Activated naive CD4-positive, alpha-beta T cell treated with anti-CD3 and anti-CD28 coated beads, Interleukin-2, amount 10 ng/mL, durations not matched to agents 7 days and 5 days (primary cell): ENCODE data around the gene EPB41L4A.
"Not testable (repeated sequence)": the region's sequence is repeated elsewhere in the genome, so short reads cannot be mapped to it uniquely, and the experiment has no call there.

Experiments
- CTCF ChIA-PET: fragments of 350-600 bp; sonication (Branson Sonifier 250); formaldehyde crosslinking; loops from one replicate; lab custom pipeline; 2021; ENCODE audit warnings: antibody characterized with exemption; lab: Charles Lee
- DNase-seq: peaks from one replicate; pipeline ENCODE4 v3.0.0-alpha.2; 2020
- H3K27ac Mint-ChIP-seq: one replicate; pipeline ENCODE4 v1.8.0; 2021; ENCODE audit warnings: mild to moderate bottlenecking, moderate library complexity, mixed read lengths
- H3K27me3 Mint-ChIP-seq: one replicate; pipeline ENCODE4 v1.8.0; 2021; ENCODE audit warnings: mild to moderate bottlenecking, mixed read lengths
- H3K36me3 Mint-ChIP-seq: one replicate; pipeline ENCODE4 v1.8.0; 2021; ENCODE audit warnings: mixed read lengths
- H3K4me1 Mint-ChIP-seq: one replicate; pipeline ENCODE4 v1.8.0; 2021; ENCODE audit warnings: mixed read lengths
- H3K4me3 Mint-ChIP-seq: one replicate; pipeline ENCODE4 v1.8.0; 2021; ENCODE audit warnings: mild to moderate bottlenecking, moderate library complexity, mixed read lengths
- H3K9me3 Mint-ChIP-seq: one replicate; pipeline ENCODE4 v1.8.0; 2021; ENCODE audit warnings: mixed read lengths

The EPB41L4A gene

GRCh38 chr5:112226215-112226614 lies 192.9 kb downstream of the EPB41L4A start:
- no peaks in the 10 kb centered on the region for H3K9me3 Mint-ChIP-seq
- peaks cover 9% of the 10 kb centered on the region for H3K27me3 Mint-ChIP-seq
- CTCF ChIA-PET: no interaction called here
- no peak overlapping the region for H3K4me3 Mint-ChIP-seq
- H3K36me3 Mint-ChIP-seq: no peaks in the 10 kb centered on the region
- H3K27ac Mint-ChIP-seq: no peak overlapping the region
- no peak for DNase-seq
- H3K4me1 Mint-ChIP-seq: no peaks in the 10 kb centered on the region

- DNase-seq, H3K36me3 Mint-ChIP-seq, H3K4me1 Mint-ChIP-seq, CTCF ChIA-PET, H3K9me3 Mint-ChIP-seq, H3K4me3 Mint-ChIP-seq, H3K27ac Mint-ChIP-seq: not testable (repeated sequence)
- peaks cover 18% of the 10 kb centered on the region for H3K27me3 Mint-ChIP-seq
Measured at GRCh38 chr5:112222997-112223396, 196.1 kb downstream of the EPB41L4A start.

DNA sequence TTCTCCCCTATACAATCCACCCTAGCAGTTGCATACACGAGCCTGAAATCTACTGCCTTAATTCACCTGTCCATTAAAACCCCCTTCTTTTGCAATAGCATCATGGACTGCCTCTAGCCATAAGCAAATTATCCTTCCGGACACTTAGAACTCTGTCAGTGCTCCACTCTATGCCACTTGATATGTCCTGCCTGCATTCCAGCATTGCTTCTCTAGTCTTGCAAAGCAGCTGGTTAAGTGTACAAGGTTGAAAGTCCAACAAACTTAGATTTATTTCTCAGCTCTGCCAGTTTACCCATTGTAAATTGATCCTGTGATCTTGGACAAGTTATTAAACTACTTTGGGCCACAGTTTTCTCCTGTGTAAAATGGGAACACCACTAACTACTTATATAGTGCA lies 197.9 kb downstream of the EPB41L4A start:
- no peak for DNase-seq
- Mint-ChIP-seq H3K27me3 (peaks cover 22% of the 10 kb centered on the region), H3K4me1 (no peaks in the 10 kb centered on the region), H3K36me3 (no peaks in the 10 kb centered on the region), H3K27ac (no peak overlapping the region), H3K4me3 (no peak overlapping the region), H3K9me3 (no peaks in the 10 kb centered on the region)
- CTCF ChIA-PET: no interaction called here

- CTCF ChIA-PET: no interaction called here
- Mint-ChIP-seq H3K36me3 (no peaks in the 10 kb centered on the region), H3K27me3 (peaks cover 22% of the 10 kb centered on the region), H3K4me1 (no peaks in the 10 kb centered on the region), H3K9me3 (no peaks in the 10 kb centered on the region), H3K4me3 (no peak overlapping the region), H3K27ac (no peak overlapping the region)
- DNase-seq: no peak
Measured at GRCh38 chr5:112219000-112219399, 200.1 kb downstream of the EPB41L4A start.

DNA sequence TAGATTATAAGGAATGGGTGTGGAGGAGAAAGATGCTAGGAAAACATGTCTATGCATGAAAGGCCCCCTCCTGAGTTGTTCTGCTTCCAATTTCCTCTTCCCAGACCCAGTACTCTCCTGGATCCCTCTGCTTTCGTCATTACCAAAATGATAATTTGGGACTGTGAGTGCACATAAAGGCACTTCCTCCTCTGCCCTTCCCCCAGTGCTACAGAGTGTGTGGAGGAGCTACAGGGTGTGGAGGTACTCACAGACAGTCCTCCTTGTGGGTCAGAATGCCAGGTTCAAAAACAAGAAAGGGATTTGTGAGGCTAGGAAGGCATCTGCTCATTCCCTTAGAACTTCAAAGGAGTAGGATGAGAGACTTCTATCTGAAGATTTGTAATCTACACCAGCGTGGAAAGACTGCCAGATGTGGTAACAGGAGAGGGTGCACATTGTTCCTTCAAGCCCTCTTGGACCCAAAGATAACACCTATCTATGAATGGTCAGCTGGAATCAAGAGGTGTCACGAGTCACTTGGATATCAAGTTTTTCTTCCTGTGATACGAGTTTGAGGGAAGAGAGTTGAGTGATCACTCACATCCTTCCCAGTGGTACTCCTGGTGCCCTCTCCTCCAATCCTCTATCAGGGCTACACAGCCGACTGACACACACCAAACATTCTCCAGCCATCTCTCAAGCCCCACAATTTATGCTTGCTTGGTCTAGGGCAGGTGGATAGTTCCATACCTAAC lies 201.1 kb downstream of the EPB41L4A start:
- no peaks in the 10 kb centered on the region for H3K9me3 Mint-ChIP-seq
- no peak overlapping the region for H3K4me3 Mint-ChIP-seq
- no peaks in the 10 kb centered on the region for H3K36me3 Mint-ChIP-seq
- CTCF ChIA-PET: no interaction called here
- no peaks in the 10 kb centered on the region for H3K4me1 Mint-ChIP-seq
- no peak for DNase-seq
- H3K27me3 Mint-ChIP-seq: peaks cover 22% of the 10 kb centered on the region
- no peak overlapping the region for H3K27ac Mint-ChIP-seq

DNA sequence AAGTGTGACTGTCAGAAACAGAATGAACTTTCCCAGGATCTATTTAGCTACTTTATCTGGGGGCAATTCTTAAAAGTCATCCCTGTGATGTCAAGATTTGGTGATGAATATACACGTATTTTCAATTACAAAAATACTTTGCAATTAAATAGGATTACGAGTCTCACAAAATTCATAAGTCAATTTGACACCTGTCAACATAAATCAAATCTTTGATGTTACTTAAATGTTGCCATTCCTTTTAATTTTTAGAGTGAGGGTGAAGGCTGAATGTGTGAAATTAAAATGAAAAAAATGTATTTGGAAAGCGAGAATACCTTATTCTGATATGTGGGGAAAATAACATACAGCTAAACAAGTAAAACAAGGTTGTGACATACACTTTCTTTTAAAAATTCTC lies 202.9 kb downstream of the EPB41L4A start:
- Mint-ChIP-seq H3K4me3 (no peak overlapping the region), H3K4me1 (no peaks in the 10 kb centered on the region)
- CTCF ChIA-PET: interaction anchor here (0.6 to 0.7 kb wide), 2 partner anchors 288 to 307 kb away, joined by 3 to 4 read pairs; no protein-coding TSS in a partner anchor

DNA sequence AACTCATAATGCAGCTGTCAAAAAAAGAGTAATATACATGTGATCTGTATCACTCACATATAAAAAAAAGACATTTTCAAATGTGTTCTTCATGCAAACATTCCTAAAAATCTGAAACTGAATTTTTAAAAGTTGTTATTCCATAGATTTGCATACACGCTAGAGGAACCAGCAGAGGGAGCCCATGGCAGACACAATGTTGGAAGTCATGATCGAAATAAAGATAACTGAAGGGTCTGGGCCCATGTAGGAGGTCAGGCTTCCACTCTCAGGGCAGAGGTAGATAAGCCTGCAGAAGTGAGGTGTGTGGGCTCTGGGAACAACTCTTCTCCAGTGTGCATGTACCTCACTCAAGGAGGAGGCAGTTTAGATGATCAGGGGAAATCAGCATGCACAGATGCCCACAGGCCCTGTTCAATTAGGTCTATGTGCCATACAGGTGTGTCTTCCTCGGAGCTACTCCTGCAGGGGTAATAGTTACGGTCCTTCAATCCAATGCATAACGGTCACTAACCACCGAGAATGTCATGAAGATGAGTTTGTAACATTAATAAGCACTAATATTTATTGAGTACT lies 208.6 kb downstream of the EPB41L4A start:
- no peaks in the 10 kb centered on the region for H3K4me1 Mint-ChIP-seq
- H3K27me3 Mint-ChIP-seq: peaks cover 11% of the 10 kb centered on the region
- no peak overlapping the region for H3K27ac Mint-ChIP-seq
- no peaks in the 10 kb centered on the region for H3K36me3 Mint-ChIP-seq
- DNase-seq: peak; percentile 25
- no peak overlapping the region for H3K4me3 Mint-ChIP-seq
- CTCF ChIA-PET: interaction anchor here (1.0 to 1.1 kb wide), 2 partner anchors 210 to 319 kb away, joined by 3 read pairs; no protein-coding TSS in a partner anchor
- no peaks in the 10 kb centered on the region for H3K9me3 Mint-ChIP-seq

More for the DNA sequence above, 202.9 kb downstream of the EPB41L4A start:
- DNase-seq: no peak
- H3K27me3 Mint-ChIP-seq: peaks cover 14% of the 10 kb centered on the region
- H3K9me3 Mint-ChIP-seq: no peaks in the 10 kb centered on the region
- no peak overlapping the region for H3K27ac Mint-ChIP-seq
- H3K36me3 Mint-ChIP-seq: no peaks in the 10 kb centered on the region

DNA sequence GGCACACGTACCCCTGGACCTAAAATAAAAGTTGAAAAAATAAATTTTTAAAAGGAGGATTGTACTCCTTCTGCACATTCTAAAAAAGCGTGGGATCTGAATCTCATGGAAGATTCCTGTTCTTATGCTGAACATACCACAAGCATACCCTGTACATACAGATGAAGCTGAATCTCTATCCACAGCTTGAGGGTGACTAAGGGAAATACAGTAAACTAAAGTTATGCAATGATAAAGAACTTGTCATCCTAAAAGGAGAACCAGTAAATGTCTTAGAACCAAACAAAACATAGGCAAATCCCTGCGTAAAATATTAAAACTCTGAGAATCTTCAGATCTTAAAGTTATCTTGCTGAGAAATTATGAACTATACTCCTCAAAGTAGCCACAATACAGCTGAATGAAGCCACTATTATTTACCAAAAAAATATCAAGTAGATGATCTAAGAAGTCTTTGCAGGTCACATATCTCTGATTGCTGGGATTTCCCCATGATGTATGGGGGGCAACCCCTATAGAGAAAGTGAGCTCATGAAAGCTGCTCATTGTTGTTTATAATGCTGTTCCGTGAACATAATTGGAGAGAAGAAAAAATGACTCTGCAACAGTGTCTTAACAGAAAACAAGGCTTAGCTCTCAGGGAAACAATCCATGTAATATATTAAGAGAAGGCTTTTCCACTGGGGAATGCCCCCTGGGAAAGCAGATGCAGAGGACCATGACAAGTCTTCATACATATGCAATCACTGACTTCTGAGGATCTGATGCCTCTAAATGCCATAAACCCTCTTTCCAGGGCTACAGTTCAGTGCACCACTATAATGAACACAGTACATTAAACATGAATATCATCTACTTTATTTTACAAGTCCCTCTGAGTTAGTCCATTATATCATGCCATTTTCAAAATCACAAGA lies 210.1 kb downstream of the EPB41L4A start:
- Mint-ChIP-seq H3K27ac (no peak overlapping the region), H3K4me1 (no peaks in the 10 kb centered on the region), H3K4me3 (no peak overlapping the region), H3K27me3 (peaks cover 12% of the 10 kb centered on the region), H3K36me3 (no peaks in the 10 kb centered on the region), H3K9me3 (no peaks in the 10 kb centered on the region)
- CTCF ChIA-PET: interaction anchor here (1.1 kb wide), 1 partner anchor 212 kb away, joined by 3 read pairs; no protein-coding TSS in a partner anchor
- no peak for DNase-seq

- CTCF ChIA-PET, H3K4me1 Mint-ChIP-seq, DNase-seq, H3K27ac Mint-ChIP-seq, H3K36me3 Mint-ChIP-seq, H3K9me3 Mint-ChIP-seq, H3K4me3 Mint-ChIP-seq: not testable (repeated sequence)
- H3K27me3 Mint-ChIP-seq: peaks cover 12% of the 10 kb centered on the region
Measured at GRCh38 chr5:112208195-112208594, 210.9 kb downstream of the EPB41L4A start.

DNA sequence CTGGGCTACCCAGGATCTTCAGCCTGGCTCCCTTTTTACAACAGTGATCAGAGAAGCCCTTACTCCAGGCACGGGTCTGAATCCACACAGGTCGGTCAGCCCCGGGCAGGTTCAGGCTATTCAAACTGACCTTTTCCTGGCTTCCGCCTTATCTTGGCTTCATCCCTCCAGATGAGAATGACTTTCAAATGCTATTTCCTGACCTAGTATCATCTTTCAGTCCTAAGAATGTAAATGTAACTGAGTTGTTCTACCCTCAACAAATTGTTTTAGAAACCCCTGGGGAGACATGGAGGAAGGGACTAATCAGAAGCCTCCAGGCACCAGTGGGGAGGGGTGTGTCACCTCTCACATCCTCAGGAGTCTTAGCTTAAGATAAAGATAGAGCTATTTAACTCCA lies 213.2 kb downstream of the EPB41L4A start:
- H3K36me3 Mint-ChIP-seq: no peaks in the 10 kb centered on the region
- H3K27ac Mint-ChIP-seq: no peak overlapping the region
- H3K9me3 Mint-ChIP-seq: no peaks in the 10 kb centered on the region
- no peaks in the 10 kb centered on the region for H3K4me1 Mint-ChIP-seq
- CTCF ChIA-PET: no interaction called here
- no peak overlapping the region for H3K4me3 Mint-ChIP-seq
- no peak for DNase-seq
- H3K27me3 Mint-ChIP-seq: peaks cover 20% of the 10 kb centered on the region

- Mint-ChIP-seq H3K27ac (no peak overlapping the region), H3K27me3 (peaks cover 25% of the 10 kb centered on the region), H3K4me3 (no peak overlapping the region), H3K36me3 (no peaks in the 10 kb centered on the region), H3K4me1 (no peaks in the 10 kb centered on the region), H3K9me3 (no peaks in the 10 kb centered on the region)
- CTCF ChIA-PET: no interaction called here
- DNase-seq: no peak
Measured at GRCh38 chr5:112203229-112203628, 215.8 kb downstream of the EPB41L4A start.

- no peak overlapping the region for H3K27ac Mint-ChIP-seq
- H3K4me1 Mint-ChIP-seq: no peaks in the 10 kb centered on the region
- no peaks in the 10 kb centered on the region for H3K36me3 Mint-ChIP-seq
- no peak overlapping the region for H3K4me3 Mint-ChIP-seq
- peaks cover 25% of the 10 kb centered on the region for H3K27me3 Mint-ChIP-seq
- no peak for DNase-seq
- H3K9me3 Mint-ChIP-seq: no peaks in the 10 kb centered on the region
- CTCF ChIA-PET: no interaction called here
Measured at GRCh38 chr5:112202694-112203093, 216.4 kb downstream of the EPB41L4A start.

- no peaks in the 10 kb centered on the region for H3K4me1 Mint-ChIP-seq
- CTCF ChIA-PET: no interaction called here
- no peaks in the 10 kb centered on the region for H3K9me3 Mint-ChIP-seq
- no peak overlapping the region for H3K4me3 Mint-ChIP-seq
- H3K36me3 Mint-ChIP-seq: no peaks in the 10 kb centered on the region
- no peak for DNase-seq
- H3K27ac Mint-ChIP-seq: no peak overlapping the region
- peaks cover 20% of the 10 kb centered on the region for H3K27me3 Mint-ChIP-seq
Measured at GRCh38 chr5:112201141-112201540, 217.9 kb downstream of the EPB41L4A start.

GRCh38 chr5:112200131-112200530 lies 218.9 kb downstream of the EPB41L4A start:
- Mint-ChIP-seq H3K27me3 (peaks cover 13% of the 10 kb centered on the region), H3K36me3 (no peaks in the 10 kb centered on the region), H3K9me3 (no peaks in the 10 kb centered on the region), H3K4me3 (no peak overlapping the region), H3K4me1 (no peaks in the 10 kb centered on the region), H3K27ac (no peak overlapping the region)
- CTCF ChIA-PET: no interaction called here
- no peak for DNase-seq
